GM23248 (cell line): Measurements from ENCODE around the gene USP36.

ENCODE experiments used
- EZH2 ChIP-seq: fragments of 200-600 bp; sonication (generic); IDR thresholded peaks from 2 replicates; pipeline ENCODE4 v1.6.1; 2018; ENCODE audit warnings: antibody characterized with exemption, mild to moderate bottlenecking; ENCODE audit not compliant: insufficient read depth, poor library complexity, severe bottlenecking
- EZH2phosphoT487 ChIP-seq: fragments of 200-600 bp; sonication (generic); IDR thresholded peaks from 2 replicates; pipeline ENCODE4 v1.6.1; 2018; ENCODE audit warnings: antibody characterized with exemption, moderate library complexity, mild to moderate bottlenecking, low read depth; ENCODE audit not compliant: insufficient read depth

- TF ChIP-seq EZH2: no peak
- TF ChIP-seq EZH2phosphoT487: no peak
Measured at GRCh38 chr17:78791840-78792709, 48.5 kb downstream of the USP36 start.
